Measurements from ENCODE around the gene TP53I13. TPM values are rescaled to one million over a fixed set of nuclear protein-coding genes. Genes with fewer than 3 reads are reported as not detected.

TP53I13 gene
- total RNA-seq, 4 donors from 2014 or later: 32.1 to 150 (median 78.2) TPM

GRCh38 chr17:29562615-29563014, 5.9 kb upstream of the TP53I13 start:
- TF ChIP-seq CTCF (IDR thresholded peaks at IDR 0.05; ENCODE audit: low read depth): no peak

- no peak for TF ChIP-seq CTCF (IDR thresholded peaks at IDR 0.05; ENCODE audit: low read depth)
These were observed 4.7 kb upstream of the TP53I13 start for GRCh38 chr17:29563816-29564215.

GRCh38 chr17:29565643-29566472, 2.6 kb upstream of the TP53I13 start:
- no peak for TF ChIP-seq CTCF (IDR thresholded peaks at IDR 0.05; ENCODE audit: low read depth)

GRCh38 chr17:29566473-29567303, 1.8 kb upstream of the TP53I13 start, which contains the start of gene ABHD15:
TSS of gene ABHD15 (minus strand) at chr17:29567037. CDS start at chr17:29566966, 71 bp downstream.
- no peak for TF ChIP-seq CTCF (IDR thresholded peaks at IDR 0.05; ENCODE audit: low read depth)

- no peak for TF ChIP-seq CTCF (IDR thresholded peaks at IDR 0.05; ENCODE audit: low read depth)
These were observed 1.3 kb upstream of the TP53I13 start for GRCh38 chr17:29567304-29567553.

GRCh38 chr17:29567554-29568330, 759 bp upstream of the TP53I13 start:
- no peak for TF ChIP-seq CTCF (IDR thresholded peaks at IDR 0.05; ENCODE audit: low read depth)

Measured in subcutaneous adipose tissue (tissue), 4 donors.